Measurements from ENCODE around the gene CLDN9.
"Not testable (repeated sequence)": the region's sequence is repeated elsewhere in the genome, so short reads cannot be mapped to it uniquely, and the experiment has no call there.

Gene CLDN9

DNA sequence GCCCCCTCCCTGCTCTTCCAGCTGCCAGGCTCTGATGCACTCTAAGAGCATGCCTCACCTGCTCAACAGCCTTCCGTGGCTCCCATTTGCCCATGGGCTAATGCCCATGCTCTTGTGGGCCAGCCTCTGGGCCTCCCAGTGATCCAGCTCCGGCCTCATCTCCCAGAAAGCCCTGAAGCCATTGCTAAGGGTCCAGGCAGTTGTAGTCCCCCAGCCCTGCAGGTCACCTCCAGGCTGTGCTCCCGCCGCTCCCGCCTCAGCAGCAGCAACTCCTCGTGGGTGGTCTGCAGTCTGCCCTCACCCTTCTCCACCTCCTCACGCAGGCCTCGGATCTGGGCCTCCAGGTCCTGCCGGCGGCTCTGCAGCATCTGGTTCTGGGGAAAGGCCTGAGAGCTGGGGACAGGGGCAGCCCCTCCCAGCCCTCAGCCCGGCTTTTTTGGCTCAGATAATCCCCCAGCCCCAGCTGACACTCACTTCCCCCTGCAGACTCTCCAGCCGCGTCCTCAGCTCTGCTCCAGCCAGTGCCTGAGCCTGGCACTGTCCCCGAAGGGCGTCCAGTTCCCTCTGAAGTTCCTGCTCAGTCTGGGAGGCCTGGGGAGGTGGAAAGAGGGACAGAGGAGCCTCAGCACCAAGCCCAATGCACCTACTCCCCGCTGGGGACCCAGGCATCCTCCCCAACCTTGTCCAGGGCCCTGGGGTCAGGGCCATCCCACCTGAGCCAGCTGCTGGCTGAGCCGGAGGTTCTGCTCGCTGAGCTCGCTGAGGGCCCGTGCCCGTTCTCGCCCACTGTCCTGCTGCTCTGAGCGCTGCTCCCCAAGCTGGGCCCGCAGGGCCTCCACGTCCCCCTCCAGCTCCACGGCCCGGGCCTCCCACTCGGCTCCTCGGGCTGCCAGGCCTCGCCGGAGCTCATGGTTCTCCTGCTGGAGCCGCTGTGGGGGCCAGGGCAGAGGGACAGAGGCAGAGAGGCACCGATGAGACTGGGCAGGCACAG, 17.8 kb downstream of the CLDN9 start:
- no peak for DNase-seq (ENCODE audit: low read depth in 2 of 3, low spot score in 2 of 3)

- DNase-seq (ENCODE audit: low read depth in 2 of 3, low spot score in 2 of 3): no peak
Measured at GRCh38 chr16:3032624-3033023, 19.9 kb downstream of the CLDN9 start.

DNA sequence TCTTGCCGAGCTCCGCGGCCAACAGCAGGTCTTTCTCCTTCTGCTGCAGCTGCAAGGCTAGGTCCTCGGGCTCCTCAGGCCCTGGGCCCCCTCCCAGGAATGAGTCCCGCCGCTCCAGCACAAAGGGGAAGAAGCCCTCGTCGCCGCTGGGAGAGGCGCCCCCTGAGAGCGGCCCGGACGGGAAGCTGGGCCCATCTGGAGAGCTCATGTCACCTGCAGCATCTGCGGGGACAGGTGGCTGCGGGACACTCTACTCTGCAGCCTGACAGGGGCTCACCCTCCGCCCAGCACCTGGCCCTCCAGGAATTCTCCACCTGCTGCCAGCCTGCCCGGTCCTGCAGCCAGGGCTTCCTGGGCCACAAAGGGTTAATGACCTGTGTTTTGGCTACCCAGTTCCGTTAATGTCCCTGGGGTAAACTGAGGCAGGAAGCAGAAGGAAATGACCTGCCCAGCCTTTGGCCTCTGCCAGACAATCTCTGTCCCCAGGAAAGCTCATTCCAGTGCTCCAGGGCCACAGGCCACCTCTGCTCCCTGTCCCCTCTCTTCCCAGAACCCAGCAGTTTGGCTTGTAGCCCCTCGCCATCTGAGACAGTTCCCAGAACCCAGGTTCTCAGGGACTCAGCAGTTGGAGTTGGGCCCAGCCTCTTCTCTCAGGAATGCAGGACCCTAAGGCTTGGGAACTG, 22.7 kb downstream of the CLDN9 start:
- DNase-seq (ENCODE audit: low read depth in 2 of 3, low spot score in 2 of 3): no peak

GRCh38 chr16:3035972-3036725, 23.4 kb downstream of the CLDN9 start:
- DNase-seq (ENCODE audit: low read depth in 2 of 3, low spot score in 2 of 3): no peak

DNA sequence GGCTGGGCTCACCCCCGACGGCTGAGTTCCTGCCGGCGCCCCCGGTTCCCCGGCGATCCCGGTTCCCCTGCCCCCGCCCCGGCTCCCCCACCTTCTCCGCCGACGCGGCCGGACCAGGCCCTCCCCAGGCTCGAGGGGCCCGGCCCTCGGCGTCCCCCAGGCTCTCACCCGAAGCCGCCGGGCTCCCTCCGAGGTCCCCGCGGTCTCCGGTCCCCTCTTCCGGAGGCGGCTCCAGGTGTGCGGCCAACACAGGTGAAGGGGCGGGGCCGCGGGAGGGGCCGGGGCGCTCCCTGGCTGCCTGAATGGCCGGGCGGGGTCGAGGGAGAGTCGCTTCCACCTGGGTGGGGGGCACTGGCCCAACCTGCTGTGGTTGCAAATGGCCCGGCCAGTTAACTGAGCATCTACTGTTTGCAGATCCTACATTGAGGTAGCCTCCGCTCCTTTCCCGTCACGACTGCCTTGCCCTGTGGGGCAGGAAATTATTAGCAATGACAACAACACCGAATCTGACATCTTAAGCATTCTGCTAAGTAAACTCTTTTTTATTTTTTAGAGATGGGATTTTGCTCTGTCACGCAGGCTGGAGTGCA, 24.1 kb downstream of the CLDN9 start, which contains the start of gene BICDL2:
Gene BICDL2, minus strand, starts transcription at position 219 of the 590 bp plus-strand sequence. CDS start 1,448 bp downstream, outside the sequence.
- no peak for DNase-seq (ENCODE audit: low read depth in 2 of 3, low spot score in 2 of 3)

GRCh38 chr16:3038256-3038655, 25.5 kb downstream of the CLDN9 start:
- DNase-seq (ENCODE audit: low read depth in 2 of 3, low spot score in 2 of 3): no peak

- no peak for DNase-seq (ENCODE audit: low read depth in 2 of 3, low spot score in 2 of 3)
Measured at GRCh38 chr16:3038896-3039295, 26.2 kb downstream of the CLDN9 start.

- DNase-seq (ENCODE audit: low read depth in 2 of 3, low spot score in 2 of 3): no peak
Measured at GRCh38 chr16:3042376-3042775, 29.7 kb downstream of the CLDN9 start.

GRCh38 chr16:3044708-3045107, 32.0 kb downstream of the CLDN9 start:
- no peak for DNase-seq (ENCODE audit: low read depth in 2 of 3, low spot score in 2 of 3)

- DNase-seq (ENCODE audit: low read depth in 2 of 3, low spot score in 2 of 3): no peak
Measured at GRCh38 chr16:3045758-3046640, 33.3 kb downstream of the CLDN9 start, which contains the start of gene MMP25. MMP25 (plus strand) TSS chr16:3046561; CDS start chr16:3046918, 357 bp downstream.

DNA sequence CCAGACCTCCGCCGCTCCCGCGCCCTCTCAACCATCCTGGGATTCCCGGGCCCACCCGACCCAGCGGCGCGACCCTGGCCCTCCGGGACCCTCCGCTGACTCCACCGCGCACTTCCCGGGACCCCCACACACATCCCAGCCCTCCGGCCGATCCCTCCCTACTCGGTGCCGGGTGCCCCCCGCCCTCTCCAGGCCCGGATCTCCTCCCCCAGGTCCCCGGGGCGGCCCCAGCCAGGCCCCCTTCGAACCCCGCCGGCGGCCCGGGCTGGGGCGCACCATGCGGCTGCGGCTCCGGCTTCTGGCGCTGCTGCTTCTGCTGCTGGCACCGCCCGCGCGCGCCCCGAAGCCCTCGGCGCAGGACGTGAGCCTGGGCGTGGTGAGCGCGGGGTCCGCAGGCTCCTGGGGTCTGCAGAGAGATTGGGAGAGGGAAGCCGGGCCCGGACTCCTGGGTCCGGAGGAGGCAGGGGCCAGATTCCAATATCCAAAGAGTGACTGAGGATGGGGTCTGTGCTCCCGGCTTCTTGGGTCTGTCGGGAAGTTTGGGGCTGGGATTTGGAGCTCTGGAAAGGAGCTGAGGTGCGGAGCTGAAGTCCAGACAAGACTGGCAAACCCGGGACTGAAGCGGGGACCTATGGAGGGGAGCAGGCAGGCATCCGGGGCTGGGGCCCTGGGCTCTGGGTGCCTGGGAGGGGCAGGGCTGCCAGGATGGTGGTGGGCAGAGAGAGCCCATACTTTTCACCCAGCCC, 34.1 kb downstream of the CLDN9 start:
- no peak for DNase-seq (ENCODE audit: low read depth in 2 of 3, low spot score in 2 of 3)

DNA sequence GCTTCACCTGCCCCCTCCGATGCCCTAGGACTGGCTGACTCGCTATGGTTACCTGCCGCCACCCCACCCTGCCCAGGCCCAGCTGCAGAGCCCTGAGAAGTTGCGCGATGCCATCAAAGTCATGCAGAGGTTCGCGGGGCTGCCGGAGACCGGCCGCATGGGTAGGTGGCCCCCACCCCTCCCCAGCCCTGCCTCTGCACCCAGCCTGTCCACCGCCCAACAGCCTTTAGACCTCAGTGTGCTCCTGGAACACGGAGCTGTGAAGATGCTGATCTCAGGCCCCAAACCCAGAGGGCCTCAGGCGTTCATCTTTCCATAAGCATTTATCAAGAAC, 34.6 kb downstream of the CLDN9 start:
- DNase-seq (ENCODE audit: low read depth in 2 of 3, low spot score in 2 of 3): no peak

- no peak for DNase-seq (ENCODE audit: low read depth in 2 of 3, low spot score in 2 of 3)
Measured at GRCh38 chr16:3049921-3050481, 37.3 kb downstream of the CLDN9 start.

DNA sequence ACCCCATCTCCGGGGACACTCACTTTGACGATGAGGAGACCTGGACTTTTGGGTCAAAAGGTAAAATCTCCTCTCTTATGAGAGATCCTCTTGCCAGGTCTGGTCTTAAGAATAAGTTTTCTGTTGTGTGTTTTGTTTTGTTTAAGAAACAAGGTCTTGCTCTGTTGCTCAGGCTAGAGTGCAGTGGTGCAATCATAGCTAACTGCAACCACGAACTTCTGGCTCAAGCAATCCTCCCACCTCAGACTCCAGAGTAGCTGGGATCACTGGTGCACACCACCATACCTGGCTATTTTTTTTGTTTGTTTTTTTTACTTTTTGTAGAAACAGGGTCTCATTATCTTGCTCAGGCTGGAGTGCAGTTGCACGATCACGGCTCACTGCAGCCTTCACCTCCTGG, 37.8 kb downstream of the CLDN9 start:
- no peak for DNase-seq (ENCODE audit: low read depth in 2 of 3, low spot score in 2 of 3)

DNA sequence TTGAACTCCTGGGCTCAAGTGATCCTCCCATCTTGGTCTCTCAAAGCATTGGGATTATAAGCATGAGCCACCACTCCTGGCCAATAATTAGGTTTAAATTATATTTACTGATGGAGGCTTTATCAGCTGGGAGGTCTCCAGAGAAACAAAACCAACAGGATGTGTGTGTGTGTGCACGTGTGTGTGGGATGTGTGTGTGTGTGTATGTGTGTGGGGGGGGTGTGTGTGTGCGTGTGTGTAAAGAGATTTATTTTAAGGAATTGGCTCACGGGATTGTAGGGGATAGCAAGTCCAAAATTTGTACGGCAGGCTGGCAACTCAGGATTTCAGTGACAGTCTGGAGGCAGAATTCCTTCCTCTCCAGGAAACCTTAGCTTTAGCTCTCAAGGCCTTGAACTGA, 38.3 kb downstream of the CLDN9 start:
- no peak for DNase-seq (ENCODE audit: low read depth in 2 of 3, low spot score in 2 of 3)

- DNase-seq (ENCODE audit: low read depth in 2 of 3, low spot score in 2 of 3): no peak
Measured at GRCh38 chr16:3051494-3051893, 38.8 kb downstream of the CLDN9 start.

DNA sequence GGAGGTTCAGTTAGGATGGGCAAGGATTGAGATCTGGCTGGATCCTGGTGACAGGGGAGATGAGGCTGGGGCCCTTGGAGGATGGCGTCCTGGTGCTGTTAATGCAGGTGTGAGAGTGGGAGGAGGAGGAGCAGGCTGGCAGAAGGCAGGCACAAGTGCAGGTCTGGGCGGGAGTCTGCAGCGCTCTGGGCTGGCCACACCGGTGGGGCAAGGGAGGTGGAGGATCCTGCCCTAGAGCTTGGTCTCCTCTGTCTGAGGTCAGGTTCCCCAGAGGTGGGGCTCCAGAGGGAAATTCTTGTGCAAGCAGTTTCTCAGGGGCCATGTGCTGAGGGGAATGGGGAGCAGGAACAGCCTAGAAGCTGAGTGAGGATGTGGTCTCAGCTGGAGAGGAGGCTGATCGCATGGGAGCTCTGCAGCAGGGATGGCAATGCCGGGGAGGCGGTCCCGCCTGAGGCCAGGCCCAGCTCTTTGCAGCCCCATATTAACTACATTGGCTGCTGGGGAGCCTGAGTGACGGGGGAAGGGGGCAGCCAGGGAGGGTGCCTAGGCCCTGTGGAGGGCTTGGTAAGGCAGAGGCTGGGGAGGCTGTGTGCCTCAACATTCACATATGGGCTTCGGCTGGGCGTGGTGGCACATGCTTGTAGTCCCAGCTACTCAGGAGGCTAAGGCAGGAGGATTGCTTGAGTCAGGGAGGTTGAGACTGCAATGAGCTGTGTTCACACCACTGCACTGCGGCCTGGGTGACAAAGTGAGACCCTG, 40.0 kb downstream of the CLDN9 start:
- DNase-seq (ENCODE audit: low read depth in 2 of 3, low spot score in 2 of 3): not testable (repeated sequence)

DNA sequence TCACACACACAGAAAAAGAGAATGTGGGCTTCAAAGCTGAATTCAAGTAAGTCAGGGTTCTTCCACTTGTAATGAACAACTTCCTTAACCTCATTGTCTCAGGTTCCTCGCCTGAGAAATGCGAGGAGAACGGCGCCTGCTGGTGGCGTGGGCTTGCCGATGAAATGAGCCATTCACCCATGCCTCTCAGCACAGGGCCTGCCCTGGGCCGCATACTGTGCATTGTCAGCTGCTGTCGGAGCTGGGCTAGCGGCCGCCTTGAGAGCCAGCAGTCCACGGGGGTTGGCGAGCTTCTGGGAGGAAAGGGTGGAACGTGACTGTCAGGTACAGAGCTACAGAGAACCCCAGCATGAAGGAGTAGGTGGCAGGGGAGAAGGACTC, 40.6 kb downstream of the CLDN9 start:
- not testable (repeated sequence) for DNase-seq (ENCODE audit: low read depth in 2 of 3, low spot score in 2 of 3)

Data from activated CD8-positive, alpha-beta memory T cell treated with anti-CD3 and anti-CD28 coated beads for 48 hours (primary cell).